ENCODE measurements around the gene ADGRB2.

DNA sequence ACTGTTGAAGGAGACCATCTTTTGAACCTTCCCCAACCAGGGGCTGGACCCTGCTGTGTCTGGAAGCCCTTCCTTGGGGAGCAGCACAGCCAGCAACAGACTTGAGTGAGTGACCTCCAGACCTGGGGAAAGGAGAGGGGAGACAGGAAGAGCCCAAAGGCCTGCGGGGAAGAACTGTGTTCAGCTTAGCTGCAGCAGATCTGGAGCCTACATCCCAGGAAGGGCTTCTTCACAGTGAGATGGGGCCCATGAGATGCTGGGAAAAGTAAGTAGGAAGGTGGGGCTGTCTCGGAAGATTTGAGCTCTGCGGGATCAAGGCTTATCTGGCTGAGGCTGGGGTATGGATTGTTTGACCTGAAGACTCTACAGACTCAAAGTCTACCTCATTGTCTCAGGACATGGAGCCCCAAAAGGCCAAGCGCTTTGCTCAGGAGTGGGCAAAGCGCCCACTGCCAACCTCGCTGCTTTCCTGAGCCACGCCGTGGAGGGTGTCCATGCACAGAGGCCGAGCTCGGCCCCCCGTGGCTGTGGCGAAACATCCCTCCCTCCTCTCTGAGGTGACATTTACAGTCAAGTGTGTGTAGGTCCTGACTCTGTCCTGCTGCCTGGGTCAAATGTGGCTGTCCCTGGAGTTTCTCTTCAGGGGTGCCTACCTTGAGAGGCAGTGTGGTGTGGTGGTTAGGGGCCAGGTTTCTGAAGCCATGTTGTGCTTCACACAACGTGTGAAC lies 27.2 kb upstream of the ADGRB2 start:
- TF ChIP-seq, protein P1, sequence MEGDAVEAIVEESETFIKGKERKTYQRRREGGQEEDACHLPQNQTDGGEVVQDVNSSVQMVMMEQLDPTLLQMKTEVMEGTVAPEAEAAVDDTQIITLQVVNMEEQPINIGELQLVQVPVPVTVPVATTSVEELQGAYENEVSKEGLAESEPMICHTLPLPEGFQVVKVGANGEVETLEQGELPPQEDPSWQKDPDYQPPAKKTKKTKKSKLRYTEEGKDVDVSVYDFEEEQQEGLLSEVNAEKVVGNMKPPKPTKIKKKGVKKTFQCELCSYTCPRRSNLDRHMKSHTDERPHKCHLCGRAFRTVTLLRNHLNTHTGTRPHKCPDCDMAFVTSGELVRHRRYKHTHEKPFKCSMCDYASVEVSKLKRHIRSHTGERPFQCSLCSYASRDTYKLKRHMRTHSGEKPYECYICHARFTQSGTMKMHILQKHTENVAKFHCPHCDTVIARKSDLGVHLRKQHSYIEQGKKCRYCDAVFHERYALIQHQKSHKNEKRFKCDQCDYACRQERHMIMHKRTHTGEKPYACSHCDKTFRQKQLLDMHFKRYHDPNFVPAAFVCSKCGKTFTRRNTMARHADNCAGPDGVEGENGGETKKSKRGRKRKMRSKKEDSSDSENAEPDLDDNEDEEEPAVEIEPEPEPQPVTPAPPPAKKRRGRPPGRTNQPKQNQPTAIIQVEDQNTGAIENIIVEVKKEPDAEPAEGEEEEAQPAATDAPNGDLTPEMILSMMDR (IDR thresholded peaks at IDR 0.05), result no peak
- no peak for TF ChIP-seq POLR2A (IDR thresholded peaks at IDR 0.05)
